T-helper 2 cell treated with Interferon-gamma antibody and Interleukin-4, amounts not matched to agents 5 μg/mL and 100 μg/mL, for 36 hours (primary cell): ENCODE measurements around the gene SULT2B1.

Experiments
- DNase-seq: peaks from one replicate; pipeline ENCODE4 v3.0.0; 2021; ENCODE audit warnings: low spot score
- H3K27ac Mint-ChIP-seq: one replicate; pipeline ENCODE4 v1.8.0; 2021; ENCODE audit warnings: mild to moderate bottlenecking, mixed read lengths
- H3K27me3 Mint-ChIP-seq: one replicate; pipeline ENCODE4 v1.8.0; 2021; ENCODE audit warnings: low read depth, mixed read lengths
- H3K36me3 Mint-ChIP-seq: one replicate; pipeline ENCODE4 v1.8.0; 2021; ENCODE audit warnings: low read depth, mixed read lengths
- H3K4me1 Mint-ChIP-seq: one replicate; pipeline ENCODE4 v1.8.0; 2021; ENCODE audit warnings: low read depth, mixed read lengths
- H3K4me3 Mint-ChIP-seq: one replicate; pipeline ENCODE4 v1.8.0; 2022; ENCODE audit warnings: mild to moderate bottlenecking, moderate library complexity, mixed read lengths
- H3K9me3 Mint-ChIP-seq: one replicate; pipeline ENCODE4 v1.8.0; 2021; ENCODE audit warnings: mixed read lengths

SULT2B1 gene

GRCh38 chr19:48551437-48552302 lies at the start of gene SULT2B1:
SULT2B1 (plus strand) TSS chr19:48552172; CDS start chr19:48552253, 81 bp downstream.
- no peak within 1 kb of the TSS for H3K4me3 Mint-ChIP-seq
- no peaks in the 10 kb centered on the region for H3K27me3 Mint-ChIP-seq
- no peaks in the 10 kb centered on the region for H3K9me3 Mint-ChIP-seq
- no peaks in the 10 kb centered on the region for H3K36me3 Mint-ChIP-seq
- DNase-seq = no peak
- no peaks in the 10 kb centered on the region for H3K4me1 Mint-ChIP-seq
- no peak within 1 kb of the TSS for H3K27ac Mint-ChIP-seq

DNA sequence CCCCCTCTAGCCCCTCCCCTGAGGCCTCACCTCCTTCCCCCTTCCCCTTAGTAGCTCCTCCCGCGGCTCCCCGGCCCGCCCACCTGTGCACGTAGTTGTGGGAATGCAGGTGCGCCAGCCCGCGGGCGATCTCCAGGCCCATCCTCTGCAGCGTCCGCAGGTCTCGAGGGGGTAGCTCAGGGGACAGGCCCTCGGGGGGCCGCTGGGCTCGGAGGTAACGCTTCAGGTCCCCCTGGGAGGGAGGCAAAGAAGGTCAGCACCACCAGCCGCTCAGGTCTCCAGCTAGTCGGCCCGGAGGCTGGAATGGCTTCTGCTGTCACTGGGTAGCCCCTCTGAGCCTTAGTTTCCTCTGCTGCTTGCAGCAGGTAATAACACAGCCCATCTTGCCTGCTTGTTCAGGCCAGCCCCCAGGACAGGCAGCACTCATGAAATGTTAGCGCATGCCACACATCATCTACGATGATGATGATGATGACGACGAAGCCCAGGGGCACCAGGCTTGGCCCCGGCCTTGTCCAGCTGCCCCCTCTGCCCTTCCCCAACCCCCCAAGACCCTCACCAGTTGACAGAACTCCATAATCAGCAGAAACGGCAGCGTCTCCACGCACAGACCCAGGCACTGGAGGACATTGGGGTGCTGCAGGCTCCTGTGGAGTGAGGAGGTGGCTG lies 49.5 kb upstream of the SULT2B1 start:
- peak overlapping the region; percentile 63 for H3K4me3 Mint-ChIP-seq
- no peak for DNase-seq
- H3K36me3 Mint-ChIP-seq = no peaks in the 10 kb centered on the region
- no peak overlapping the region for H3K27ac Mint-ChIP-seq
- no peaks in the 10 kb centered on the region for H3K9me3 Mint-ChIP-seq
- peaks cover 5% of the 10 kb centered on the region for H3K4me1 Mint-ChIP-seq
- peaks cover 2% of the 10 kb centered on the region for H3K27me3 Mint-ChIP-seq

GRCh38 chr19:48506138-48506733 lies 45.7 kb upstream of the SULT2B1 start:
- Mint-ChIP-seq H3K4me1 (peaks cover 10% of the 10 kb centered on the region), H3K36me3 (no peaks in the 10 kb centered on the region), H3K4me3 (no peak overlapping the region), H3K27ac (no peak overlapping the region), H3K27me3 (no peaks in the 10 kb centered on the region), H3K9me3 (no peaks in the 10 kb centered on the region)
- no peak for DNase-seq

- Mint-ChIP-seq H3K4me3 (no peak overlapping the region), H3K36me3 (no peaks in the 10 kb centered on the region), H3K9me3 (no peaks in the 10 kb centered on the region), H3K27ac (no peak overlapping the region), H3K27me3 (no peaks in the 10 kb centered on the region), H3K4me1 (peaks cover 5% of the 10 kb centered on the region)
- DNase-seq = no peak
These were observed 44.0 kb upstream of the SULT2B1 start for GRCh38 chr19:48507911-48508439.

GRCh38 chr19:48508729-48509411 lies 43.1 kb upstream of the SULT2B1 start:
- no peak for DNase-seq
- Mint-ChIP-seq H3K4me1 (peaks cover 6% of the 10 kb centered on the region), H3K36me3 (no peaks in the 10 kb centered on the region), H3K9me3 (no peaks in the 10 kb centered on the region), H3K4me3 (no peak overlapping the region), H3K27me3 (no peaks in the 10 kb centered on the region), H3K27ac (no peak overlapping the region)

GRCh38 chr19:48509467-48510194 lies 42.3 kb upstream of the SULT2B1 start:
- Mint-ChIP-seq H3K4me3 (no peak overlapping the region), H3K27me3 (no peaks in the 10 kb centered on the region)

GRCh38 chr19:48510421-48511268 lies 41.3 kb upstream of the SULT2B1 start:
- peak overlapping the region; percentile 86 for H3K4me3 Mint-ChIP-seq
- peaks cover 7% of the 10 kb centered on the region for H3K4me1 Mint-ChIP-seq
- H3K27ac Mint-ChIP-seq = no peak overlapping the region
- no peaks in the 10 kb centered on the region for H3K36me3 Mint-ChIP-seq
- peak; percentile 63 for DNase-seq
- no peaks in the 10 kb centered on the region for H3K27me3 Mint-ChIP-seq
- H3K9me3 Mint-ChIP-seq = no peaks in the 10 kb centered on the region

More at GRCh38 chr19:48509467-48510194, 42.3 kb upstream of the SULT2B1 start:
- peaks cover 7% of the 10 kb centered on the region for H3K4me1 Mint-ChIP-seq
- no peak for DNase-seq
- no peaks in the 10 kb centered on the region for H3K9me3 Mint-ChIP-seq
- no peak overlapping the region for H3K27ac Mint-ChIP-seq
- no peaks in the 10 kb centered on the region for H3K36me3 Mint-ChIP-seq

- Mint-ChIP-seq H3K9me3 (no peaks in the 10 kb centered on the region), H3K27ac (no peak overlapping the region), H3K4me3 (no peak overlapping the region), H3K36me3 (no peaks in the 10 kb centered on the region), H3K27me3 (no peaks in the 10 kb centered on the region), H3K4me1 (peaks cover 7% of the 10 kb centered on the region)
- DNase-seq = no peak
These were observed 40.6 kb upstream of the SULT2B1 start for GRCh38 chr19:48511321-48511731.

DNA sequence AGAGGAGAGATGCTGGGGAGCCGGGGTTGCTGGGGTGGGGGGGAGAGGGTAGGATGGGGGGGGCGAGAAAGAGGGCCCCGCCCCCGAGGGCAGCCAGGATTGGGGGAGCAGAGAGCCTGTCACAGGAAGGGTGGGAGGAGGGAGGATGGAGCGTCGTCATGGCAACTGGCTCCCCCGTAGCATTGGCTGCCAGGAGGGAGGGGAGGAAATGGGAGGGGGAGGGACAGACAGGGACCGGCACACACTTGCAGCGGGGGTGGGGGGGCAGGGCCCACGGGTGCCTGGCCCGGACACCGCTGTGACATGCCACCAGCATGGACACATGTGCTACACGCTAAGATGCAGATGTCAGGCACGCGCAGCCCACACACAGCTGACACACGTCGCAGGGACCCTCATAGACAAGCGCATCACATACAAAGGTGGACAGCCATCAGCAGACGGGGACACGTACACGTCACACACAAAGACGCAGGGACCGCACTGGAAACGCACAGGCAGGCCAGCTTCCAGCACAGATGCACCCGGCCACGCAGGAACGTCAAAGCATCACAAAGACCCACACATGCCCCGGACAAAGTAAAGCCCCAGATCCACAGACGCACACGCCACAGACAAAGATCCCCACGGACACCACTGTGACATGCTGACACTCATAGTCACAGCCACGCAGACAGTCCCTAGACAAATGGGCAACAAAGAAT lies 40.0 kb upstream of the SULT2B1 start, which contains the start of gene LMTK3:
Gene LMTK3 (minus strand): TSS at position 36 of the 704 bp plus-strand sequence. CDS start 259 bp downstream, outside the sequence.
- Mint-ChIP-seq H3K27ac (no peak within 1 kb of the TSS), H3K36me3 (no peaks in the 10 kb centered on the region), H3K4me3 (peak within 1 kb of the TSS; percentile 86), H3K27me3 (no peaks in the 10 kb centered on the region), H3K4me1 (peaks cover 7% of the 10 kb centered on the region), H3K9me3 (no peaks in the 10 kb centered on the region)
- DNase-seq = peak; percentile 57

DNA sequence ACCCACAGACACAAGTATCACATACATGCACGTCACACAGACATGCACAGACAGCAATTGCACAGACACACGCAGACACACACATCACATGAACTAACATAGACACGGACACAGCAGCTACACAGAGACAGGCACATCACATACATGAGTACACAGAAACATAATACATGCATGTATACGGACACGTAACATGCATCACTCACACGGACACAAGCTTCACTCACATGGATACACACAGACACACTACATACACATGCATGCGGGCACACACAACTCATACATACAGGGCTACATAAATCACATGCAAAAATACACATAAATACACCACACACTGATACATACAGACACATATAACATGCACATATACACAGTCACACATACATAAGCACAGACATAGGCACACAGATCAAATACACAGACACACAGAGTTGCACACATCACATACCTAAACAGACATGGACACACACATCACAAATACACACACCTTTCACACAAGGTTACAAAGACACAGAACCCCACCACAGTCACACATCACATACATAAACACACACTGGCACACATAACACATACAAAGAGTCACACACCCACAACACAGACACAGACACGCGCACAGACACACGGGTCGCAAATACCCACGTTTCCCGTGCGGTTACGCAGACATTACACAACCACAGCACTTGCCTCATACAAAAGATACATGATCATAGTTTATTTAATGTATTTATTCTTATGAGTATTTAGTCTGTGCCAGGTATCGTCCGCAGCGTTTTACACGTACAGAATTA lies 39.3 kb upstream of the SULT2B1 start:
- Mint-ChIP-seq H3K27ac (no peak overlapping the region), H3K27me3 (no peaks in the 10 kb centered on the region), H3K9me3 (no peaks in the 10 kb centered on the region), H3K36me3 (no peaks in the 10 kb centered on the region), H3K4me1 (peaks cover 7% of the 10 kb centered on the region), H3K4me3 (no peak overlapping the region)
- DNase-seq = no peak

- peak; percentile 74 for DNase-seq
- Mint-ChIP-seq H3K4me1 (peaks cover 7% of the 10 kb centered on the region), H3K27me3 (no peaks in the 10 kb centered on the region), H3K27ac (peak overlapping the region; percentile 64), H3K36me3 (no peaks in the 10 kb centered on the region), H3K9me3 (no peaks in the 10 kb centered on the region), H3K4me3 (no peak overlapping the region)
These were observed 38.5 kb upstream of the SULT2B1 start for GRCh38 chr19:48513289-48514122.
